ENCODE measurements around the gene CA12. TPM values are rescaled to one million over a fixed set of nuclear protein-coding genes. Genes with fewer than 3 reads are reported as not detected.
"Not testable (repeated sequence)": the region's sequence is repeated elsewhere in the genome, so short reads cannot be mapped to it uniquely, and the experiment has no call there.

The CA12 gene
- 2.0 TPM for polyA plus RNA-seq (2013, experiment 1 of 2)
- 2.2 TPM for polyA plus RNA-seq (2013, experiment 2 of 2)

GRCh38 chr15:63381301-63382204 is at the start of gene CA12:
Gene CA12 (minus strand): TSS chr15:63381846. CDS start chr15:63381720, 126 bp downstream.
- Histone ChIP-seq H3K4me3 (ENCODE audit: low read length) (peak within 1 kb of the TSS; percentile 56), H3K9ac (ENCODE audit: low read depth, low read length) (peak within 1 kb of the TSS; percentile 31; the same call in 1 of the 2 replicates), H3K36me3 (ENCODE audit: insufficient read depth, low read length) (no peaks in the 10 kb centered on the region), H3K9me3 (ENCODE audit: insufficient read depth, low read depth, low read length) (no peaks in the 10 kb centered on the region), H3K27me3 (ENCODE audit: insufficient read depth, low read length) (peaks cover 40% of the 10 kb centered on the region), H3K27ac (ENCODE audit: low read depth, low read length) (no peak within 1 kb of the TSS), H3K4me1 (ENCODE audit: insufficient read depth, low read length) (peaks cover 15% of the 10 kb centered on the region)
- 6% methylated on average over 58 of the region's 58 CpGs for WGBS

DNA sequence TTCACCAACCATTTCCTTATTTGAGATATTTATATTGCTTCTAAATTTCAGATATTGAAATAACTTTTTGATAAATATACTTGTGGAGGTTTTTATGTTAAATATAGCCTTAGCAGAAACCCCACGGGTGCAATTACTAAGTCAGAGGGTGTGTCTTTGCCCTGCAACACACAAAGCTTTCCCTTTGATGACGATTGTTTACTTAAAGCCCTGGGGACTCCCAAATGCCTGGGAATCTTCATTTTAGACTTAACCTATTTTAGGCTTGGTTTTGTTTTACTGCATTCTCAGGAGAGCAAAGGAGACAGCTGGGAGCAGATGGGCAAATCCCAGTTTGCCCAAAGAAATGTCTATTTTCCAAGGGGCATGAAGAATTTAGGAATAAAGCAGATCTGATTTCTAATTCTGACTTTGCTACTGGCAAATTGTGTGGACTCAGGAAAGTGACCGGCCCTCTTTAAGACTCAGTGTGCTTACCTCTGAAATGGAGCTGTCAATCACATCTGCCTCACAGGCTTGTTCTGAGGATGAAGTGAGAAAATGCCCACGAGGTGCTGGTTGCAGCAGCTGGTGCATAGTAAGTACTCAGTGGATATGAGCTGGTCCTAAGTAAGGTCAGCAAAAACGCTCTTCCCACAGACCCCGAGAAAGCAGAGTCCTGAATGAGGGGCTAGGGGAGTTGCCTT is 49.3 kb upstream of the CA12 start:
- Histone ChIP-seq H3K36me3 (ENCODE audit: insufficient read depth, low read length) (no peaks in the 10 kb centered on the region), H3K4me1 (ENCODE audit: insufficient read depth, low read length) (peaks cover 16% of the 10 kb centered on the region), H3K4me3 (ENCODE audit: low read length) (no peak overlapping the region), H3K27ac (ENCODE audit: low read depth, low read length) (no peak overlapping the region), H3K9me3 (ENCODE audit: insufficient read depth, low read depth, low read length) (peaks cover 8% of the 10 kb centered on the region; the same call in 1 of the 2 replicates), H3K27me3 (ENCODE audit: insufficient read depth, low read length) (no peaks in the 10 kb centered on the region), H3K9ac (ENCODE audit: low read depth, low read length) (no peak overlapping the region)
- WGBS = 78% methylated on average over 6 of the region's 6 CpGs

GRCh38 chr15:63426552-63426951 is 44.9 kb upstream of the CA12 start:
- Histone ChIP-seq H3K27me3 (ENCODE audit: insufficient read depth, low read length) (no peaks in the 10 kb centered on the region), H3K9ac (ENCODE audit: low read depth, low read length) (no peak overlapping the region), H3K27ac (ENCODE audit: low read depth, low read length) (no peak overlapping the region), H3K4me1 (ENCODE audit: insufficient read depth, low read length) (no peaks in the 10 kb centered on the region; the same call in 1 of the 2 replicates), H3K36me3 (ENCODE audit: insufficient read depth, low read length) (no peaks in the 10 kb centered on the region), H3K4me3 (ENCODE audit: low read length) (no peak overlapping the region), H3K9me3 (ENCODE audit: insufficient read depth, low read depth, low read length) (peaks cover 13% of the 10 kb centered on the region; the same call in 1 of the 2 replicates)
- WGBS = 98% methylated on average over 2 of the region's 2 CpGs

- 100% methylated on average over 2 of the region's 2 CpGs for WGBS
- no peaks in the 10 kb centered on the region for H3K27me3 ChIP-seq (ENCODE audit: insufficient read depth, low read length)
- no peaks in the 10 kb centered on the region; the same call in 1 of the 2 replicates for H3K4me1 ChIP-seq (ENCODE audit: insufficient read depth, low read length)
- H3K9ac ChIP-seq (ENCODE audit: low read depth, low read length) = no peak overlapping the region
- H3K4me3 ChIP-seq (ENCODE audit: low read length) = no peak overlapping the region
- no peaks in the 10 kb centered on the region for H3K36me3 ChIP-seq (ENCODE audit: insufficient read depth, low read length)
- H3K27ac ChIP-seq (ENCODE audit: low read depth, low read length) = no peak overlapping the region
- peaks cover 13% of the 10 kb centered on the region; the same call in 1 of the 2 replicates for H3K9me3 ChIP-seq (ENCODE audit: insufficient read depth, low read depth, low read length)
These were observed 43.9 kb upstream of the CA12 start for GRCh38 chr15:63425426-63425985.

DNA sequence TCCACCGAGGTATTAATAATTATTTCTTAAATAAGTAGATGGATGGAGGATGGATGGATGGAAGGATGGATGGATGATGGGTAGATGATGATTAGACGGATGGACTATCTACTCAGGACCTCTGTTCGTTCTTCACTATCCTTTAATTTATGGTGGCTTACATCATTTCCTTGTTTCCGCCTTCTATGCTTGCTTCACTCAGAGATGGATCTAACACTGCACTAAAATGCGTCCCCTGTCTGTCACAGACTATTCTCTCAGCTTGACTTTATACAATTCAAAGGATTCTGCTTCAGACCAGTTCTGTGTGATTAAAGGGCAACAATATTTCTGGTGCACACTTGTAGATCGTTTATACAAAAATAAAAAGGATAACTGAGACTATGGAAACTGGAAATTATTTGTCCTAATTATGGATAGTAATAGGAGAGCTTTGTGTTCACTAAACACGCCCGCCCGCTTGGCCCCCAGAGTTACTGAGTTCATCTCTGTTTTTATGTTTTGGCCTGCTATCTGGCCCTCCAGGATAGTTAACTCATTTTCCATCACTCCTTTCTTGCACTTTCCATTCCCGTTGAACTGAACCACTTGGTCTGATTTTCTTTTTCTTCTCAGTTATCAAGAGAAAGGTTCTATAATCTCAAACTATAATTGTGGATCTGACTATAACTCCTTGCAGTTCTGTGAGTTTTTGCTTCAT is 41.4 kb upstream of the CA12 start:
- no peak overlapping the region for H3K9ac ChIP-seq (ENCODE audit: low read depth, low read length)
- H3K27me3 ChIP-seq (ENCODE audit: insufficient read depth, low read length) = no peaks in the 10 kb centered on the region
- no peaks in the 10 kb centered on the region; the same call in 1 of the 2 replicates for H3K4me1 ChIP-seq (ENCODE audit: insufficient read depth, low read length)
- H3K36me3 ChIP-seq (ENCODE audit: insufficient read depth, low read length) = no peaks in the 10 kb centered on the region
- H3K4me3 ChIP-seq (ENCODE audit: low read length) = no peak overlapping the region
- peaks cover 13% of the 10 kb centered on the region; the same call in 1 of the 2 replicates for H3K9me3 ChIP-seq (ENCODE audit: insufficient read depth, low read depth, low read length)
- H3K27ac ChIP-seq (ENCODE audit: low read depth, low read length) = no peak overlapping the region
- 92% methylated on average over 10 of the region's 10 CpGs for WGBS

DNA sequence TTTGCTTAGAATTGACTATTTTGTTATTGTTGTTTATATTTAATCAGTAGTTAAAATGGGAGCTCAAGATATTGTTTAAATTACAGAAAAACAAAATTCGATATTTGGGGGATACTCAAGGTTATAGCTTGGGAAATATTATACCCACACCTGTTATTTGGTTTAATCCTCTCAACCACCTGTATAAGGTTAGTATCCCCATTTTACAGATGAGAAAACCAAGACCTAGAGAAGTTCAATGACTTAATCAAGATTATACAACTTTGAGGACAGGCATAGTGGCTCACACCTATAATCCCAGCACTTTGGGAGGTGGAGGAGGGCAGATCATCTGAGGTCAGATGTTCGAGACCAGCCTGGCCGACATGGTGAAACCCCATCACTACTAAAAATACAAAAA is 39.8 kb upstream of the CA12 start:
- no CpG with 5 or more reads among the region's 3 CpGs for WGBS
- Histone ChIP-seq H3K9me3 (ENCODE audit: insufficient read depth, low read depth, low read length) (peaks cover 9% of the 10 kb centered on the region; the same call in 1 of the 2 replicates), H3K36me3 (ENCODE audit: insufficient read depth, low read length) (no peaks in the 10 kb centered on the region), H3K4me1 (ENCODE audit: insufficient read depth, low read length) (no peaks in the 10 kb centered on the region), H3K4me3 (ENCODE audit: low read length) (no peak overlapping the region), H3K27me3 (ENCODE audit: insufficient read depth, low read length) (no peaks in the 10 kb centered on the region), H3K27ac (ENCODE audit: low read depth, low read length) (no peak overlapping the region), H3K9ac (ENCODE audit: low read depth, low read length) (no peak overlapping the region)

DNA sequence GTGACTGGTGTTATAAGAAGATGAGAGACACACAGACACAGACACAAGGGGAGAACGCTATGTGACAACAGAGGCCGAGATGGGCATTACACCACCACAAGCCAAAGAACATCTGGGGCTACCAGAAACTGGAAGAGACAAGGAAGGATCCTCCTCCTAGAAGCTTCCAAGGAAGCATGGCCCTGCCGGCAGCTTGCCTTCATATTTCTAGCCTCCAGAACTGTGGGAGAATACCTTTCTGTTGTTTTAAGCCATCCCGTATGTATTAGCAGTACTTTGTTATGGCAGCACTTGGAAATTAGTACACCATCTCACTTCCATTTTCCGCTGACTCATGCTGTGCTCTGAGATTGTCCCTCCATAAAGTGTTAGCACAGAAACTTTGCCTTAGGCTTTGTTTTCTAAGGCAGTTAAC is 38.7 kb upstream of the CA12 start:
- Histone ChIP-seq H3K9ac (ENCODE audit: low read depth, low read length) (no peak overlapping the region), H3K4me1 (ENCODE audit: insufficient read depth, low read length) (no peaks in the 10 kb centered on the region), H3K27ac (ENCODE audit: low read depth, low read length) (no peak overlapping the region), H3K4me3 (ENCODE audit: low read length) (no peak overlapping the region), H3K27me3 (ENCODE audit: insufficient read depth, low read length) (no peaks in the 10 kb centered on the region), H3K36me3 (ENCODE audit: insufficient read depth, low read length) (no peaks in the 10 kb centered on the region), H3K9me3 (ENCODE audit: insufficient read depth, low read depth, low read length) (no peaks in the 10 kb centered on the region)
- WGBS = 87% methylated on average over 5 of the region's 5 CpGs

DNA sequence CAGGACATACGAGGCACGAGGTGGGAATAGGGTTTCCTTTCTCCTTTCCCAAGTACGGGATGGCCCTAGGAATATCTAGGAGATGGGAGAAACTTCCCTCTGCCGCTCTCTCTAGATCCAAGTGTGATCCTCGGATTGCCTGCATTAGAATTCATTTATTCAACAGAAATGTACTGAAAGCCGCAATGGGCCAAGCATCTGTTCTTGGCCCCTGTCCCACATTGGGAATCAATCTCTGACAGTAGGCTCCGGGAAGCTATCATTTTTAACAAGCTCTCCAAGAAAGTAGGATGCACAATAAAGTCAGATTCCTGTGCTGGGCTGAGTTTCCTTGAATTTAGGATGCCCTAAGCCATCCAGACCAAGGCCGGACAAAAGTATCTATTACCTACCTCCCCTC is 37.2 kb upstream of the CA12 start:
- Histone ChIP-seq H3K9ac (ENCODE audit: low read depth, low read length) (no peak overlapping the region), H3K36me3 (ENCODE audit: insufficient read depth, low read length) (no peaks in the 10 kb centered on the region), H3K27ac (ENCODE audit: low read depth, low read length) (no peak overlapping the region), H3K27me3 (ENCODE audit: insufficient read depth, low read length) (no peaks in the 10 kb centered on the region), H3K4me3 (ENCODE audit: low read length) (no peak overlapping the region), H3K9me3 (ENCODE audit: insufficient read depth, low read depth, low read length) (no peaks in the 10 kb centered on the region), H3K4me1 (ENCODE audit: insufficient read depth, low read length) (no peaks in the 10 kb centered on the region)
- 97% methylated on average over 8 of the region's 8 CpGs for WGBS

DNA sequence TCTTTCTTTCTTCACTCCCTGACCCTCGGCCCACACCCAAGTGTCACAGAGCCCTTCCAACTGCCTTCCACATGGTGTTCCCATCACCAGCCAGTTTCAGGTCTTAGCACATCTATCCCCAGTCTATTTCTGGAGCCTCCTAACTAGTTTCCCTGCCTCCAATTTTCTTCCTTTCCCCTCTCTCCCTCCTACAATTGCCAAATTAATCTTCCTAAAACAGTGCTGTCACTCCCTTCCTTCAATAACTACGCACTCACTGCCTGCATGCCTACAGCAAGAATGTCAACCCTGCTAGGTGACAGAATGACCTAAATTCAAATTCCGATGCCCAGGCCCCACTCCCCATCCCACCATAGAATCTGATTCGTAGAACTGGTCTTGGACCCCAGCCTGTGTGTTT is 36.1 kb upstream of the CA12 start:
- WGBS = 93% methylated on average over 3 of the region's 4 CpGs
- Histone ChIP-seq H3K4me1 (ENCODE audit: insufficient read depth, low read length) (no peaks in the 10 kb centered on the region), H3K36me3 (ENCODE audit: insufficient read depth, low read length) (no peaks in the 10 kb centered on the region)

DNA sequence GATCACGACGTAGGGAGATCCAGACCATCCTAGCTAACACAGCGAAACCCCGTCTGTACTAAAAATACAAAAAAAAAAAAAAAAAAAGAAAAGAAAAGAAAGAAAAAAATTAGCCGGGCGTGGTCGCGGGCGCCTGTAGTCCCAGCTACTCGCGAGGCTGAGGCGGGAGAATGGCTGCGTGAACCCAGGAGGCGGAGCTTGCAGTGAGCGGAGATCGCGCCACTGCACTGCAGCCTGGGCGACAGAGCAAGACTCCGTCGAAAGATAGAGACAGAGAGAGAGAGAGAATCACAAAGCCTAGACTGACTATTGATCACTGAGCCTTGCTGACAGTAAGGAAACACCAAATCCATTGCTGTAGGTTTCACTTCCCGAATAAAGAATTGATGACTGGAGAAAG is 35.6 kb upstream of the CA12 start:
- H3K36me3 ChIP-seq (ENCODE audit: insufficient read depth, low read length); H3K4me1 ChIP-seq (ENCODE audit: insufficient read depth, low read length); H3K27me3 ChIP-seq (ENCODE audit: insufficient read depth, low read length); H3K27ac ChIP-seq (ENCODE audit: low read depth, low read length); H3K9me3 ChIP-seq (ENCODE audit: insufficient read depth, low read depth, low read length); H3K9ac ChIP-seq (ENCODE audit: low read depth, low read length); H3K4me3 ChIP-seq (ENCODE audit: low read length): not testable (repeated sequence)
- 95% methylated on average over 17 of the region's 21 CpGs for WGBS

More for the DNA sequence above, 36.1 kb upstream of the CA12 start:
- no peak overlapping the region for H3K27ac ChIP-seq (ENCODE audit: low read depth, low read length)
- H3K27me3 ChIP-seq (ENCODE audit: insufficient read depth, low read length) = no peaks in the 10 kb centered on the region
- H3K9me3 ChIP-seq (ENCODE audit: insufficient read depth, low read depth, low read length) = no peaks in the 10 kb centered on the region
- no peak overlapping the region for H3K4me3 ChIP-seq (ENCODE audit: low read length)
- no peak overlapping the region for H3K9ac ChIP-seq (ENCODE audit: low read depth, low read length)
